Keratinocyte (primary cell): ENCODE results near the gene PARP4.

Experiments used
- EZH2 ChIP-seq: IDR thresholded peaks from one replicate; pipeline ENCODE4 v1.6.1; 2012; ENCODE audit warnings: inconsistent platforms, mild to moderate bottlenecking, low read length, moderate library complexity
- TF ChIP-seq, protein P1 (sequence below), 3 experiments: IDR thresholded peaks in 1 of 3; conservative IDR thresholded peaks in 1 of 3; optimal IDR thresholded peaks in 1 of 3; 2 replicates in 2 of 3; 3 replicates in 1 of 3; pipeline versions ENCODE3 to v1.5.1; 2011; ENCODE audit warnings: low read length in 3 of 3, mild to moderate bottlenecking in 3 of 3, moderate library complexity in 2 of 3, control low read depth in 1 of 3, inconsistent platforms in 1 of 3; ENCODE audit not compliant: insufficient read depth in 2 of 3; ENCODE audit errors: extremely low read depth in 1 of 3

DNA sequence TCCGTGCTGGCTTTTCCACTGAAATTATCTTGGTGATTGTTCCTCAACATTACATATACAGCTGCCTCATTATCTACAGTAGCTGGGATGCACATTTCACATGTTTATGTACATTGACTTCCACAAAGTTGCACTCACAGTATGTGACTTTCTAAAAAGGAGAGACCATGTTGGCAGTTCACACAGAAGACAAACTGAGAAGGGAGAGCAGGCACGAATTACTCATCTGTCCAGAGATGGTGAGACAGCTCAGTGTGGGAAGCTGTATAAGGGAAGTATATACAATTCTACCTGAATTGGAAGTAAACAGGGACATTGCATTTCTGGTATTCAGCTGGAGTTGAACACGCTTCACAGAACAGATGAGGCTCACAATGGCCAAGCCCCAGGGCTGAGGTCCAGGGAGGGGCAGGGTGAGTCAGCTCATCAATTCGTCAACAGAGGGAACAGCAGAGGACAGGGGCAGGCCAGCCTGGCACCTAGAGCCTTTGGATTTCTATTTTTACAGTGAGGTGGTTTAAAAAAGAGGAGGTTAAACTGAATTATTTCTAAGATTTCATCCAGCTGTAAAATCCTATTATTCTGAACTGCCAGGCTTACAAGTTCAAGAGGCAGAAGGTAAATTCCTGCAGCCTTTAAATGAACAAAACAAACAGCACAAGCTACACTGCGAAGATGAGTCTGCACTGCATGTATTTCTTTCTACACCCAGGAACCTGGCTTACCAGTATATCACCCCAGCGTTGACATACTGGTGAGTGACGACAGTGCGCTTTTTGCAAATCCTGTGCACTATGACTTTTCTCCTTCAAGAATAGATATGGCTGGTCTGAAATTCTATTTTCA is 9.8 kb downstream of the PARP4 start:
- TF ChIP-seq, protein P1, sequence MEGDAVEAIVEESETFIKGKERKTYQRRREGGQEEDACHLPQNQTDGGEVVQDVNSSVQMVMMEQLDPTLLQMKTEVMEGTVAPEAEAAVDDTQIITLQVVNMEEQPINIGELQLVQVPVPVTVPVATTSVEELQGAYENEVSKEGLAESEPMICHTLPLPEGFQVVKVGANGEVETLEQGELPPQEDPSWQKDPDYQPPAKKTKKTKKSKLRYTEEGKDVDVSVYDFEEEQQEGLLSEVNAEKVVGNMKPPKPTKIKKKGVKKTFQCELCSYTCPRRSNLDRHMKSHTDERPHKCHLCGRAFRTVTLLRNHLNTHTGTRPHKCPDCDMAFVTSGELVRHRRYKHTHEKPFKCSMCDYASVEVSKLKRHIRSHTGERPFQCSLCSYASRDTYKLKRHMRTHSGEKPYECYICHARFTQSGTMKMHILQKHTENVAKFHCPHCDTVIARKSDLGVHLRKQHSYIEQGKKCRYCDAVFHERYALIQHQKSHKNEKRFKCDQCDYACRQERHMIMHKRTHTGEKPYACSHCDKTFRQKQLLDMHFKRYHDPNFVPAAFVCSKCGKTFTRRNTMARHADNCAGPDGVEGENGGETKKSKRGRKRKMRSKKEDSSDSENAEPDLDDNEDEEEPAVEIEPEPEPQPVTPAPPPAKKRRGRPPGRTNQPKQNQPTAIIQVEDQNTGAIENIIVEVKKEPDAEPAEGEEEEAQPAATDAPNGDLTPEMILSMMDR (optimal IDR thresholded peaks at IDR 0.05 in 1 of 3, IDR thresholded peaks at IDR 0.05 in 1 of 3, conservative IDR thresholded peaks at IDR 0.05 in 1 of 3; ENCODE audit: extremely low read depth in 1 of 3, insufficient read depth in 2 of 3, low read length in 3 of 3) = no peak
- no peak for TF ChIP-seq EZH2
